Measurements from ENCODE around the gene AGAP9.
A peak's percentile ranks its signal among the peaks of the same experiment; 100 is the strongest.
"Not testable (repeated sequence)": the region's sequence is repeated elsewhere in the genome, so short reads cannot be mapped to it uniquely, and the experiment has no call there.

AGAP9 gene

DNA sequence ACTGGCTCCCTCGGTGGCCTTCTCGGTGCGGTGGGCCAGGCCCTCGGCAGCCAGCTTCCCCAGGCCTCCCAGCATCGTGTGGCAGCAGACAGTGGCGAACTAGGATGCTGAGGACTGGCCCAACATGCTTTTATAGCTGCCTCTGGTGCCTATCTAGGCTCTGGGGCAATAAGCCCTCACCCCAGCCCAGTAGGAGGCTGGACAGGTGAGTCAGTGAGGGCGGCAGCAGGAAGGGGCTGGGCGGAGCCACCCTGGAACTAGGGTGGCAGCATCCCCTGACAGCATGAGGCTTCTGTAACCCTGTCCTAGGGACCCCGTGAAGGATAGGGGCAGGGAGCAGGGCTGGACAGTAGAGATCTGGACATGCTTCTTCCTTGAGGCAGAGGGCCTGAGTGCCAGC lies 31.8 kb downstream of the AGAP9 start, which contains the start of gene FAM25G:
FAM25G (minus strand) TSS at position 101 of the 400 bp plus-strand sequence; CDS start at position 75, 26 bp downstream.
- DNase-seq (ENCODE audit: insufficient read length, low spot score); FAIRE-seq: not testable (repeated sequence)

DNA sequence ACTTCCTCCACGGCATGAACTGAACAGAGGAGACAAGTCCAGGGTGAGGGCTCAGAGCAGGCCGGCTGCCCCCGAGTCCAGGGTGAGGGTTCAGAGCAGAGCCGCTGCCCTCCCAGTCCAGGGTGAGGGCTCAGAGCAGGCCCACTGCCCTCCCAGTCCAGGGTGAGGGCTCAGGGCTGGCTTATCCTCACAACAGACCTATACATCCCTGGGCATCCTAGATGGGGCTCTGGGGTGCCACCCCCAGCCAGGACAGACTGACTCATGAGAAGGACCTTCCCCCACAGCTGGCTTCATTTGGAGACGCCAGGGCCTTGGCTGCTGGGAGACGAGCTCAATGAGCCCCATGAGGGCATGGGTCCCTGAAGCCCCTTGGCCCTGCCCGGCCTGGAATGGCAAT lies 33.8 kb downstream of the AGAP9 start:
- not testable (repeated sequence) for DNase-seq (ENCODE audit: insufficient read length, low spot score); FAIRE-seq

DNA sequence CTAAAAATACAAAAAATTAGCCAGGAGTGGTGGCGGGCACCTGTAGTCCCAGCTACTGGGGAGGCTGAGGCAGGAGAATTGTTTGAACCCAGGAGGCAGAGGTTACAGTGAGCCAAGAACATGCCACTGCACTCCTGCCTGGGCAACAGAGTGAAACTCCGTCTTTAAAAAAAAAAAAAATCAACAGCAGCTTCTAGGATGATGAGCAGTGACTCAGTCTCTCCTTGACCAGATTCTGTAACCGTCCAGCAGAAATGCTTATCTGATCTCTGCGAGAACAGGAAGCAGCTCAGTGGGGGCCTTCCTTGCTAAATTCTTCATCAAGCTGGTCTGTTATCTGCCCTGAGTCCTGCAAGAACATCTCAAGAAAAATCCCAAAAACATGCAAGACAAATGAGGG lies 37.5 kb downstream of the AGAP9 start:
- not testable (repeated sequence) for DNase-seq (ENCODE audit: insufficient read length, low spot score); FAIRE-seq

- DNase-seq (ENCODE audit: insufficient read length, low spot score); FAIRE-seq: not testable (repeated sequence)
Observed at GRCh38 chr10:47484786-47485185, 38.7 kb downstream of the AGAP9 start.

GRCh38 chr10:47483923-47484322 lies 39.5 kb downstream of the AGAP9 start, which contains the start of gene ANXA8:
Gene ANXA8, minus strand, starts transcription at chr10:47484115. Its CDS starts 182 bp downstream, at chr10:47483933.
- DNase-seq (ENCODE audit: insufficient read length, low spot score); FAIRE-seq: not testable (repeated sequence)

DNA sequence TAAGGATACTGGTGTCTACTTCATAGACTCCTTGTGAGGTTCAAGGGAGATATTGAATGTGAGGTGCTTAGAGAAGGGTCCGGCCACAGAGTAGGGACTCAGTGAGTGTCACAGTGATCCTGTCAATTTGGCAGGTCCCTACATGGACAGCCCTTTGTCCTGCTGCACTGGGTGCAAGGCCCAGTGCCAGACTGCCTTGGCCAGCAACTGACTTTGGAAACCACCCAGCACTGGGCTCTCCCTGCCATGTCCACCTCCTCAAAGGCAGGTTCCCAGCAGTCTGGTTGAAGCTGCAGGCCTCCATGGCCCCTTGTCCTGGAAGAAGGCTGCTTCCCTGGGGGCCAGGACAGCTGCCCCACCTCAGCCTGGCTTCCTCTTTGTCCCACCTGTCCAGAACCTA lies 41.1 kb downstream of the AGAP9 start:
- DNase-seq (ENCODE audit: insufficient read length, low spot score): not testable (repeated sequence)

GRCh38 chr10:47481768-47482181 lies 41.7 kb downstream of the AGAP9 start:
- DNase-seq (ENCODE audit: insufficient read length, low spot score): not testable (repeated sequence)
- peak; percentile 62 for FAIRE-seq

More for the DNA sequence above, 41.1 kb downstream of the AGAP9 start:
- not testable (repeated sequence) for FAIRE-seq

DNA sequence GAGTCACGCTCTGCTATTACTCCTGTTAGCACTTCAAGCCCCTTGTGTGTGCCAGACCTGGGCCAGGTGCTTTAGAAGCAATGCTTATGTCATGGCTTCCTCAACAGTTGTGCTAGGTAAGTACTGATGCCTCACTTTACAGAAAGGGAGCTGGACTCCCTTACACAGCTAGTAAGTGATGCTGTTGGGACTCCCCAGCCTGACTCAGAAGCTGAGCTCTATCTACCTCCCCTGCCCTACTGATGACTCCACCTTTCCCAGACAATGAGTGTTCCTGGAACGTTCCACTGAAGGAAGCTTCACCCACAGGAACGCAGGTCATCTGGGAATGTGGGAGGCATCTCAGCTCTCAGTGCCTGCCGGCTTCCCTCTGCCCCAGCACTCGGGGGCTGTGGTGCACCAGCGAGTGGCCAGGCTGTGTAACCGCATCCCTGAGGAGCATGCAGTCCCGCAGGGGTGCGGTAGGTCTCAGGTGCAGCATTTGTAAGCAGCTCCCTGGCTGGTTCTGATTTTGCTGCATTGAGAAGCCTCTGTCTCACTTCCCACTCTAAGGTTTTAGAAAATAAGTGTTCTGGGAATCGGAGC lies 42.2 kb downstream of the AGAP9 start:
- FAIRE-seq; DNase-seq (ENCODE audit: insufficient read length, low spot score): not testable (repeated sequence)

GRCh38 chr10:47480133-47480532 lies 43.3 kb downstream of the AGAP9 start:
- not testable (repeated sequence) for FAIRE-seq; DNase-seq (ENCODE audit: insufficient read length, low spot score)

DNA sequence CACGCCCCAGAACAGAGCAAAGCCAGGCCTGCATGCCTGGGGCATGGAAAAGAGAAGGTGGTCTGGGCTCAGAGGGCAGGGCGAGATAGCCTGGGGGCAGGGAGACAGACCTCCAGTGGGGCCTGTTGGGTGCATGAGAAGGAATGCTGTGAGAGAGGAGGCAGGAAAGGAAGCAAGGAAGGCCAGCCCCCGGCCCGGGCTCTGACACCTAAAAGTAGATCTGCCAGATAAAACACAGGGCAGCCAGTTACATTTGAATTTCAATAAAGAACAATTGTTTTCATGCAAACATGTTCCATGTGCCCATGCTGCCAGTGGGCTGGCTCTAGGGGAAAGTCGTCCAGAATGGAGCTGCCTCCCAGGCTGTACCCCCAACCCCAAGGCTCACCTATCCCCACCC lies 45.3 kb downstream of the AGAP9 start:
- FAIRE-seq; DNase-seq (ENCODE audit: insufficient read length, low spot score): not testable (repeated sequence)

DNA sequence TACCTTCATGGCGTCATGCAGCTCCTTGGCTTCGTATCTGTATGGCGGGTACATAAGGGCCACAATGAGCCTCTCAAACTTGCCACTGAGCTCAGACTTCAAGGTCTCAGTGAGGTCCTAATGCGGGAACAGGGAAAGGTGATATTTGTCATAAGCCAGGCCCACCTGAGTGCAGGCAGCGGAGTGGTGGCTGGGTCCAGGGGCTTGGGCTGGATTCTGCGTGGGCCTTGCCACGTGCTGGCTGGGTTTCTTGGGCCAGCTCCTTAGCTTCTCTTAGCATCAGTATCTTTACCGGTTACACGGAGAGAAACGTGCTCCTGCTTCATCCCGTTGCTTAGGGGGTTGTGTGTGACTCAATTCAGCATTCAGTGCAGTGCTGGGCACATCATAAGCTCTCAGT lies 46.4 kb downstream of the AGAP9 start:
- not testable (repeated sequence) for FAIRE-seq; DNase-seq (ENCODE audit: insufficient read length, low spot score)

- DNase-seq (ENCODE audit: insufficient read length, low spot score); FAIRE-seq: not testable (repeated sequence)
Observed at GRCh38 chr10:47475101-47475500, 48.3 kb downstream of the AGAP9 start.

GRCh38 chr10:47473516-47473915 lies 49.9 kb downstream of the AGAP9 start:
- not testable (repeated sequence) for FAIRE-seq; DNase-seq (ENCODE audit: insufficient read length, low spot score)

- DNase-seq (ENCODE audit: insufficient read length, low spot score); FAIRE-seq: not testable (repeated sequence)
Observed at GRCh38 chr10:47472647-47473046, 50.8 kb downstream of the AGAP9 start.

DNA sequence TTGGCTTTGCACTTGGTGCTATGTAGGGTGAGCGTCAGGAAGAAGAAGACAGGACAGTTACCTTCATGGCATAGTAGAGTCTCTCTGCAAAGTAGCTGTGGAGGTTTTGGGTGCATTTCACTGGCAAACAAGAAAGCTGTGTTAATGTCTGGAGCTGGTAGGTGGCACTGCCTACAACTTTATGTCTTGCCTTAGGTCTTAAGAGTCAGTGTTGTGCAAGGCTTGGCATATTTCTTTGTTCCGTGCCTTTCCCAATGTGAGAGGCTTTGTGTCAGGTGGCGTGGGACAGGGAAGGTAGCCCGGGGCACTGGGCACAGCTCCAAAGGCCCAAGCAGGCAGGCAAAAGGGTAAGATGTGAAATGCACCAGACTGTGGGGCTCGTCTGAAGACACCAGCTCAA lies 51.4 kb downstream of the AGAP9 start:
- FAIRE-seq; DNase-seq (ENCODE audit: insufficient read length, low spot score): not testable (repeated sequence)

GRCh38 chr10:47468731-47469528 lies 54.5 kb downstream of the AGAP9 start:
- FAIRE-seq; DNase-seq (ENCODE audit: insufficient read length, low spot score): not testable (repeated sequence)

GRCh38 chr10:47467957-47468356 lies 55.5 kb downstream of the AGAP9 start:
- FAIRE-seq; DNase-seq (ENCODE audit: insufficient read length, low spot score): not testable (repeated sequence)

DNA sequence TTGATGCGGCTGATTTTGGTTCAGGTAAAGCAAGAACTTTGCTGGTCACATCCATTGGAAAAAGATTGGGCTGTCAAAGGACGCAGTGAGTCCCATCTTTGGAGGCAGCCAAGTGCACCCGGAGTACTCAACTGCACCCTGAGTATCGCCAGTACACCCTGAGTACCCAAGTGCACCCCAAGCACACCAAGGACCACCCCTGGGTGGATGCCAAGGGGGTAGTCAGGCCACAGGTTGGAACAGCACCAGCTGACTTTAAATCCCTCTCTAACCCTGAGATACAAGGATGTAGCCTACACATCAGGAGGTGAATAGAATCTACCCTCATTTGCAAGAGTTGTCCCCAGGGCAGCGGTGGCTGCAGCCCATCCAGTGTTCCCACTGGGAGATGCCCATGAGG lies 56.0 kb downstream of the AGAP9 start:
- FAIRE-seq: not testable (repeated sequence)

DNA sequence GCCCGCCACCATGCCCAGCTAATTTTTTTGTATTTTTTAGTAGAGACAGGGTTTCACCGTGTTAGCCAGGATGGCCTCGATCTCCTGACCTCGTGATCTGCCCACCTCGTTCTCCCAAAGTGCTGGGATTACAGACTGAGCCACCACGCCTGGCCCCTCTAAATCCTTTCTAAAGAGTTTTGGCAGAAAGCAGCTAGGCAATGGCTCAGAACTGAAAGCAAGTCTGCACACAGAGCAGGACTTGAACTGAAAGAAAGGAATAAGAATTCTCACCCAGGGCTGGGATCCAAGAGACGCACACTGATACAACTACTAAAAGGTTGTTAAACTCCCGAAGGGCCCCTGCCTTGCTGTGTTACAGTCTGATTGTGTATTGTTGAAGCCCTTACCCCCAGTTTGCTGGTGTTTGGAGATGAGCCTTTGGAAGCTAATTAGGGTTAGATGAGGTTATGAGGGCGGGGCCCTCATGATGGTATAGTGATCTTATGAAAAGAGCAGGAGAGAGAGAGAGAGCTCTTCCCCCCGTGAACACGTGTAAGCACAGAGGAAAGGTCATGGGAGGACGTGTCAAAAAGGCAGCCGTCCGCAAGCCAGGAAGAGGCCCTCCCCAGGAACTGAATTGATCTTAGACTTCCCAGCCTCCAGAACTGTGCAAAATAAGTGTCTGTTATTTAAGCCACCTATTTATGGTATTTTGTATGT lies 58.1 kb downstream of the AGAP9 start:
- DNase-seq (ENCODE audit: insufficient read length, low spot score); FAIRE-seq: not testable (repeated sequence)

More for the DNA sequence above, 56.0 kb downstream of the AGAP9 start:
- not testable (repeated sequence) for DNase-seq (ENCODE audit: insufficient read length, low spot score)

Data from H54 (cell line).